SK-N-SH (cell line): ENCODE measurements around the gene GMFB. TPM values are rescaled to one million over a fixed set of nuclear protein-coding genes. Genes with fewer than 3 reads are reported as not detected.
"Not testable (repeated sequence)": the region's sequence is repeated elsewhere in the genome, so short reads cannot be mapped to it uniquely, and the experiment has no call there.

Source experiments
- CTCF ChIA-PET: fragments of 300-600, 350-600 bp; formaldehyde crosslinking; extraction: SDS; loops from one replicate; lab custom pipeline; 2021; lab: Yijun Ruan, JAX
- POLR2A ChIA-PET: fragments of 350-600 bp; sonication (Branson Sonifier 250); formaldehyde crosslinking; extraction: SDS; loops from one replicate; lab custom pipeline; 2020; ENCODE audit warnings: antibody characterized with exemption, inconsistent platforms; lab: Yijun Ruan, JAX
- DNase-seq: peaks from one replicate; pipeline ENCODE4 v3.0.0; 2012
- H2AFZ ChIP-seq: fragments of 200-600 bp; sonication (generic); 2 replicates; pipeline ENCODE4 v1.8.1; 2016; ENCODE audit warnings: antibody characterized with exemption, mild to moderate bottlenecking, low read depth
- H3F3A ChIP-seq: fragments of 200-600 bp; sonication (generic); replicated peaks from 2 replicates; pipeline ENCODE3; 2016; ENCODE audit warnings: antibody characterized with exemption, mild to moderate bottlenecking; ENCODE audit not compliant: insufficient read depth
- H3K27ac ChIP-seq, 2 experiments: fragments of 200-500 bp in 1 of 2; fragments of 200-600 bp in 1 of 2; sonication (Bioruptor generic) in 1 of 2; sonication (generic), shearing (Covaris generic) in 1 of 2; 2 replicates each; pipeline versions ENCODE4 v1.5.1 to v1.6.1; 2014 to 2016; ENCODE audit warnings: low read depth in 2 of 2, inconsistent platforms in 1 of 2, low read length in 1 of 2, mild to moderate bottlenecking in 1 of 2, mixed read lengths in 1 of 2
- H3K27me3 ChIP-seq: fragments of 200-600 bp; sonication (generic), shearing (Covaris generic); 2 replicates; pipeline ENCODE4 v1.6.1; 2016; ENCODE audit warnings: mixed run types; ENCODE audit not compliant: insufficient read depth
- H3K36me3 ChIP-seq, 2 experiments: fragments of 200-500 bp in 1 of 2; fragments of 200-600 bp in 1 of 2; sonication (Bioruptor generic) in 1 of 2; sonication (generic) in 1 of 2; replicated peaks in 1 of 2; 2 replicates each; pipeline versions ENCODE3 to v1.5.1; 2014 to 2016; ENCODE audit warnings: low read length in 1 of 2, mild to moderate bottlenecking in 1 of 2; ENCODE audit not compliant: insufficient read depth in 2 of 2, control insufficient read depth in 1 of 2
- H3K4me1 ChIP-seq, 2 experiments: fragments of 200-500 bp in 1 of 2; fragments of 200-600 bp in 1 of 2; sonication (Bioruptor generic) in 1 of 2; sonication (generic), shearing (Covaris generic) in 1 of 2; 2 replicates each; pipeline versions ENCODE4 v1.5.1 to v1.6.1; 2014 to 2016; ENCODE audit warnings: low read depth in 1 of 2, low read length in 1 of 2, mixed run types in 1 of 2; ENCODE audit not compliant: insufficient read depth in 2 of 2, control insufficient read depth in 1 of 2
- H3K4me2 ChIP-seq: fragments of 200-600 bp; sonication (generic), shearing (Covaris generic); 2 replicates; pipeline ENCODE4 v1.6.1; 2017; ENCODE audit warnings: mixed run types
- H3K4me3 ChIP-seq, 2 experiments: fragments of 200-500 bp in 1 of 2; fragments of 200-600 bp in 1 of 2; sonication (Bioruptor generic) in 1 of 2; sonication (generic), shearing (Covaris generic) in 1 of 2; 2 replicates each; pipeline versions ENCODE4 v1.5.1 to v1.8.1; 2014 to 2016; ENCODE audit warnings: low read depth in 2 of 2, inconsistent platforms in 1 of 2, low read length in 1 of 2, mild to moderate bottlenecking in 1 of 2, mixed read lengths in 1 of 2, moderate library complexity in 1 of 2
- H3K79me2 ChIP-seq: fragments of 200-600 bp; sonication (generic); 2 replicates; pipeline ENCODE4 v1.8.1; 2017; ENCODE audit warnings: mild to moderate bottlenecking; ENCODE audit not compliant: insufficient read depth
- H3K9ac ChIP-seq: fragments of 200-600 bp; sonication (generic); 2 replicates; pipeline ENCODE4 v1.6.1; 2017; ENCODE audit warnings: mixed run types
- H3K9me2 ChIP-seq: fragments of 200-600 bp; sonication (generic); 2 replicates; pipeline ENCODE4 v1.6.1; 2017; ENCODE audit warnings: mixed run types
- H3K9me3 ChIP-seq: fragments of 200-600 bp; sonication (generic); 2 replicates; pipeline ENCODE4 v1.6.1; 2017; ENCODE audit warnings: mixed run types, mild to moderate bottlenecking, moderate library complexity
- H4K20me1 ChIP-seq: fragments of 200-600 bp; sonication (generic); 2 replicates; pipeline ENCODE4 v1.6.1; 2017; ENCODE audit warnings: mild to moderate bottlenecking, mixed run types; ENCODE audit not compliant: insufficient read depth
- CHD2 ChIP-seq: fragments of 150-350 bp; IDR thresholded peaks from 2 replicates; pipeline ENCODE4 v1.6.1; 2018; ENCODE audit warnings: low read length; ENCODE audit not compliant: partially characterized antibody
- ELF1 ChIP-seq: IDR thresholded peaks from 2 replicates; pipeline ENCODE4 v1.4.0; 2012
- EP300 ChIP-seq, 2 experiments: IDR thresholded peaks; 2 replicates each; pipeline versions ENCODE4 v1.4.0 to v1.6.1; 2012; ENCODE audit warnings: borderline replicate concordance in 1 of 2, low read depth in 1 of 2, low read length in 1 of 2
- EZH2phosphoT487 ChIP-seq: fragments of 200-600 bp; sonication (generic); IDR thresholded peaks from 2 replicates; pipeline ENCODE4 v1.6.1; 2017; ENCODE audit warnings: low read depth, mixed run types, mild to moderate bottlenecking, antibody characterized with exemption, moderate library complexity, borderline replicate concordance
- FOSL2 ChIP-seq: IDR thresholded peaks from 2 replicates; pipeline ENCODE4 v1.4.0; 2012; ENCODE audit warnings: low read depth, mild to moderate bottlenecking, moderate library complexity, borderline replicate concordance
- FOXJ3 ChIP-seq: sonication (generic); formaldehyde crosslinking; IDR thresholded peaks from 2 replicates; pipeline ENCODE4 v1.5.1; 2020; ENCODE audit warnings: mild to moderate bottlenecking, missing genetic modification reagents
- FOXM1 ChIP-seq: IDR thresholded peaks from 2 replicates; pipeline ENCODE4 v1.4.0; 2012; ENCODE audit warnings: low read depth, mild to moderate bottlenecking
- JUND ChIP-seq: IDR thresholded peaks from 2 replicates; pipeline ENCODE4 v1.4.0; 2012
- MEF2A ChIP-seq: IDR thresholded peaks from 2 replicates; pipeline ENCODE4 v1.4.0; 2012; ENCODE audit warnings: low read depth, borderline replicate concordance
- NFIC ChIP-seq: IDR thresholded peaks from 2 replicates; pipeline ENCODE4 v1.4.0; 2012; ENCODE audit warnings: borderline replicate concordance
- POLR2AphosphoS5 ChIP-seq: IDR thresholded peaks from 2 replicates; pipeline ENCODE4 v1.6.1; 2012; ENCODE audit warnings: low read depth, low read length
- RAD21 ChIP-seq: IDR thresholded peaks from 2 replicates; pipeline ENCODE4 v1.6.1; 2012; ENCODE audit warnings: mild to moderate bottlenecking, low read length
- RCOR1 ChIP-seq: fragments of 150-350 bp; IDR thresholded peaks from 2 replicates; pipeline ENCODE4 v1.6.1; 2017; ENCODE audit warnings: antibody characterized with exemption, low read length
- RXRA ChIP-seq: IDR thresholded peaks from 2 replicates; pipeline ENCODE4 v1.4.0; 2012; ENCODE audit warnings: low read depth, mild to moderate bottlenecking, borderline replicate concordance
- SIN3A ChIP-seq: IDR thresholded peaks from 2 replicates; pipeline ENCODE4 v1.6.1; 2012; ENCODE audit warnings: low read depth, mild to moderate bottlenecking, low read length, moderate library complexity, borderline replicate concordance
- ZBTB33 ChIP-seq: IDR thresholded peaks from 2 replicates; pipeline ENCODE4 v1.4.0; 2012; ENCODE audit warnings: low read depth, borderline replicate concordance
- WGBS: methylation state at CpG from one replicate; pipeline ENCODE4 v1.1.6; 2017; ENCODE audit warnings: low lambda C conversion rate; 5-methylcytosine and 5-hydroxymethylcytosine counted together
- polyA plus RNA-seq, 3 experiments: library from polyadenylated mRNA; depleted of rRNA; stranded (reverse); fragments of >200 nt; gene quantifications; 2 replicates each; pipeline ENCODE4 v1.2.3, GENCODE V29; 2012
- TF ChIP-seq, protein P1 (sequence below): IDR thresholded peaks from 2 replicates; pipeline ENCODE4 v1.4.0; 2012; ENCODE audit warnings: low read depth, borderline replicate concordance

GMFB gene
- polyA plus RNA-seq, 1 of the 3 experiments (the other 2 are of a cell fraction), result 9.4 TPM

- TF ChIP-seq, protein P1, sequence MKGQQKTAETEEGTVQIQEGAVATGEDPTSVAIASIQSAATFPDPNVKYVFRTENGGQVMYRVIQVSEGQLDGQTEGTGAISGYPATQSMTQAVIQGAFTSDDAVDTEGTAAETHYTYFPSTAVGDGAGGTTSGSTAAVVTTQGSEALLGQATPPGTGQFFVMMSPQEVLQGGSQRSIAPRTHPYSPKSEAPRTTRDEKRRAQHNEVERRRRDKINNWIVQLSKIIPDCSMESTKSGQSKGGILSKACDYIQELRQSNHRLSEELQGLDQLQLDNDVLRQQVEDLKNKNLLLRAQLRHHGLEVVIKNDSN, result no peak
- TF ChIP-seq POLR2AphosphoS5 (no peak), JUND (no peak), EP300 (IDR thresholded peaks at IDR 0.05; ENCODE audit: borderline replicate concordance in 1 of 2, low read depth in 1 of 2, low read length in 1 of 2) (no peak)
These were observed 48.3 kb downstream of the GMFB start (continued) for GRCh38 chr14:54440476-54440872.

- Histone ChIP-seq H3K27ac (peak overlapping the region; percentile 90 to 99), H3F3A (peaks cover 14% of the 10 kb centered on the region), H4K20me1 (peaks cover 20% of the 10 kb centered on the region), H3K9me3 (no peaks in the 10 kb centered on the region), H3K4me3 (peak overlapping the region; percentile 85 to 87), H3K36me3 (peaks cover 8 to 14% of the 10 kb centered on the region in 2 experiments), H3K9ac (peak overlapping the region; percentile 91), H3K9me2 (no peaks in the 10 kb centered on the region), H3K4me2 (peak overlapping the region; percentile 83), H3K27me3 (no peaks in the 10 kb centered on the region), H3K79me2 (peaks cover 58% of the 10 kb centered on the region), H2AFZ (no peak overlapping the region), H3K4me1 (peaks cover 18 to 21% of the 10 kb centered on the region in 2 experiments; a peak in 3 of 4 replicates)
- ChIA-PET POLR2A (no interaction called here), CTCF (interaction anchor here (0.9 to 1.2 kb wide), 4 partner anchors 8 to 48 kb away, joined by 3 to 4 read pairs (median 3); no protein-coding TSS in a partner anchor)
- no peak for TF ChIP-seq MEF2A
- WGBS, result 59% methylated on average over 7 of the region's 7 CpGs
- no peak for DNase-seq
These were observed 48.7 kb downstream of the GMFB start for GRCh38 chr14:54440037-54440436.

DNA sequence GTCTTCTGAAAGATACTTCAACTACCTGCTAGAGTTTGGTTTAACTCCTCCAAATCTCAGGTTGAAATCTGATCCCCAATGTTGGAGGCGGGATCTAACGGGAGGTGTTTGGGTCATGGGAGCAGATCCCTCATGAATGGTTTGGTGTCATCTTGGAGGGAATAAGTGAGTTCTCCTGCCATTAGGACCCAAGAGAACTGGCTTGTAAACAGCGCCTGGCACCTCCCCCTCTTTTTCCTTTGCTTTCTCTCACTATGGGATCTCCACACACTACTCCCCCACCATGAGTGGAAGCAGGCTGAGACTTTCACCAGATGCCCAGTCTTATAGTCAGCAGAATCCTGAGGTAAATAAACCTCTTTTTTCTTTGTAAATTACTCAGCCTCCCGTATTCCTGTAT lies 50.1 kb downstream of the GMFB start:
- CTCF ChIA-PET, result no interaction called here
- Histone ChIP-seq H3K36me3 (peaks cover 14 to 24% of the 10 kb centered on the region in 2 experiments), H3K4me3 (no peak overlapping the region), H3K4me1 (peaks cover 18% of the 10 kb centered on the region in 2 experiments; a peak in 3 of 4 replicates), H3K9me2 (no peaks in the 10 kb centered on the region), H3K9me3 (no peaks in the 10 kb centered on the region), H3K4me2 (no peak overlapping the region), H3K27me3 (no peaks in the 10 kb centered on the region), H4K20me1 (peaks cover 31% of the 10 kb centered on the region), H3F3A (peaks cover 19% of the 10 kb centered on the region), H3K27ac (no peak overlapping the region), H2AFZ (no peak overlapping the region), H3K9ac (no peak overlapping the region), H3K79me2 (peaks cover 71% of the 10 kb centered on the region)
- TF ChIP-seq EP300 (IDR thresholded peaks at IDR 0.05; ENCODE audit: borderline replicate concordance in 1 of 2, low read depth in 1 of 2, low read length in 1 of 2) (no peak), SIN3A (no peak), FOSL2 (no peak), RCOR1 (no peak), POLR2AphosphoS5 (no peak), RXRA (no peak), FOXJ3 (CRISPR knock-in tag) (no peak), CHD2 (no peak), ELF1 (no peak), NFIC (no peak), EZH2phosphoT487 (no peak), ZBTB33 (no peak), FOXM1 (no peak), RAD21 (no peak)
- no peak for DNase-seq
- 96% methylated on average over 4 of the region's 4 CpGs for WGBS
- POLR2A ChIA-PET, result no interaction called here

GRCh38 chr14:54437954-54438353 lies 50.8 kb downstream of the GMFB start:
- POLR2A ChIA-PET, H3K4me3 ChIP-seq: not testable (repeated sequence)
- CTCF ChIA-PET, result interaction anchor here (0.8 to 1.0 kb wide), 2 partner anchors 50 to 335 kb away, joined by 3 read pairs; no protein-coding TSS in a partner anchor

More at GRCh38 chr14:54437954-54438353, 50.8 kb downstream of the GMFB start:
- not testable (repeated sequence) for H3K4me2 ChIP-seq, H3K9me3 ChIP-seq, H3K27me3 ChIP-seq, H2AFZ ChIP-seq, H3K27ac ChIP-seq, H3K9ac ChIP-seq, DNase-seq, H3K9me2 ChIP-seq
- 88% methylated on average over 4 of the region's 4 CpGs for WGBS
- Histone ChIP-seq H3K4me1 (peaks cover 18 to 23% of the 10 kb centered on the region in 2 experiments; a peak in 3 of 4 replicates), H3F3A (peaks cover 19% of the 10 kb centered on the region), H3K36me3 (peaks cover 14 to 30% of the 10 kb centered on the region in 2 experiments), H4K20me1 (peaks cover 35% of the 10 kb centered on the region), H3K79me2 (peaks cover 79% of the 10 kb centered on the region)
